ENCODE data around the gene WNT9B.

GRCh38 chr17:46812624-46813318, 38.6 kb upstream of the WNT9B start:
- TF ChIP-seq EZH2 (IDR thresholded peaks at IDR 0.05; ENCODE audit: low read depth, unreplicated experiment) (no peak), CTCF (conservative IDR thresholded peaks at IDR 0.05; ENCODE audit: low read depth in 2 of 2) (no peak)

Data from GM23338 (cell line).